MCF 10A (cell line): Measurements from ENCODE around the gene REXO4. TPM values are rescaled to one million over a fixed set of nuclear protein-coding genes. Genes with fewer than 3 reads are reported as not detected.

Experiments used
- BruUV-seq: library from RNA; stranded (reverse); fragments of 400-500 nt; replicated peaks from 2 replicates; lab custom pipeline; 2021; lab: Mats Ljungman, UMichigan
- CTCF ChIA-PET: fragments of 300-600 bp; sonication (Branson Sonifier 250); formaldehyde crosslinking; extraction: SDS; loops from one replicate; lab custom pipeline; 2021; ENCODE audit warnings: antibody characterized with exemption, inconsistent platforms; lab: Yijun Ruan, JAX
- POLR2A ChIA-PET: fragments of 300-600, 350-650 bp; sonication (Branson Sonifier 250); formaldehyde crosslinking; extraction: SDS; loops from one replicate; lab custom pipeline; 2020; ENCODE audit warnings: antibody characterized with exemption, inconsistent platforms; lab: Yijun Ruan, JAX
- DNase-seq: peaks from one replicate; pipeline ENCODE4 v3.0.0-alpha.2; 2018; ENCODE audit not compliant: unreplicated experiment
- H3K27ac Mint-ChIP-seq: one replicate; pipeline ENCODE4 v1.8.0; 2022; ENCODE audit warnings: mild to moderate bottlenecking, low read depth, mixed read lengths; ENCODE audit not compliant: unreplicated experiment
- H3K27me3 Mint-ChIP-seq: one replicate; pipeline ENCODE4 v1.8.0; 2022; ENCODE audit warnings: mixed read lengths; ENCODE audit not compliant: insufficient read depth, unreplicated experiment
- H3K36me3 Mint-ChIP-seq: one replicate; pipeline ENCODE4 v1.8.0; 2022; ENCODE audit warnings: mild to moderate bottlenecking, moderate library complexity, mixed read lengths; ENCODE audit not compliant: insufficient read depth, unreplicated experiment
- H3K4me1 Mint-ChIP-seq: one replicate; pipeline ENCODE4 v1.8.0; 2022; ENCODE audit warnings: mixed read lengths; ENCODE audit not compliant: insufficient read depth, unreplicated experiment
- H3K4me3 Mint-ChIP-seq: one replicate; pipeline ENCODE4 v1.8.0; 2022; ENCODE audit warnings: mild to moderate bottlenecking, moderate library complexity, mixed read lengths; ENCODE audit not compliant: unreplicated experiment
- H3K9me3 Mint-ChIP-seq: one replicate; pipeline ENCODE4 v1.8.0; 2022; ENCODE audit warnings: mixed read lengths; ENCODE audit not compliant: unreplicated experiment
- intact Hi-C: fragments of 100-400 bp; cut with micrococcal nuclease; formaldehyde crosslinking; loops from 2 replicates; pipeline ENCODE4 v1.14.1; 2022
- total RNA-seq: library from RNA; stranded (reverse); gene quantifications from 2 replicates; pipeline ENCODE4 v1.2.3, GENCODE V29; 2022
- TF ChIP-seq, protein P1 (sequence below): fragments of 200-600 bp; IDR thresholded peaks from one replicate; pipeline ENCODE4 v1.8.0; 2022; ENCODE audit warnings: antibody characterized with exemption, mild to moderate bottlenecking; ENCODE audit not compliant: unreplicated experiment

The REXO4 gene
- total RNA-seq, 1 experiment from 2014 or later = 38.1 TPM

DNA sequence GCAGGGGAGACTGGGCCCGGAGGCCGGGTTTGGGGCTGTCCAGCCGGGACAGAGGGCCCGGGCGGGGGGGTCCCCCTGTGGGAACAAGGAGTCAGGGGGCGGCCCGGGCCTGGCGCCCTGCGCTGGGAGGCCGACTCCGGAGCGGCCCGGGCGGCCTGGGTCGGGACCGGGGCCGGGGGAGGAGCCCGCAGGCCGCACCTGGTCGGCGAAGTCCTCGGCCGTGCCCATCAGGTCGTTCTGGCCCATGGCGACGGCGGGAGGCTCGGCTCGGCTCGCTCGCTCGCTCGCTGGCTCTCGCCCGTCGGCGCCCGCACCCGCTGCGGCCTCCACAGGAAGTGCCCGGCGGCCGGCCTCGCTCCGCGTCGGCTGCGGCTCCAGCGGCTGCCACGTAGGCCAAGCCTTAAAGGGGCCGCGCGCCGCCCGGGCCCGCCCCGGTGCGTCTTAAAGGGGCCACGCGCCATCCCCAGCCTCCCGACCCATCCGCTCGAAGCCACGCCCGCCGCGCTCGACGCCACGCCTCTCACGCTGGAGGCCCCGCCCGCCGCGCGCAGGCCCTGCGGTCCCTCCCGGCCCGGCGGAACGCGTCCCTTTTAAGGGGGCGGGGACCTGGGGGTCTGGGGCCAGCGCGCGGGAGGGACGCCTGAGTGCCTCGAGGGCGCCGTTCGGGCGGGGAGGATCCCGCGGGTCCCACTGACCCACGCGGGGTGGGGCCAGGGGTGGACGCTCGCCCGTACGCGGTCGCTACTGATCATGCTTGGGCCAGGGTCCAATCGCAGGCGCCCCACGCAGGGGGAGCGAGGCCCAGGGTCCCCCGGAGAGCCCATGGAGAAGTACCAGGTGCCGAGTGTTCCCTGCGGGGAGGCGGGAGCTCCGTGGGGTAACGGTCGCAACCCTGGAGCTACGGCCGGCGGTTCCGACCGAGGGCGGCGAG lies 41.8 kb downstream of the REXO4 start, which contains the start of the genes STKLD1 and SURF4:
Gene STKLD1, plus strand, starts transcription at position 643 of the 931 bp plus-strand sequence. Its CDS starts 108 bp downstream, at position 751.
Gene SURF4, minus strand, starts transcription at position 337 of the 931 bp plus-strand sequence. Its CDS starts 91 bp downstream, at position 246.
- peaks cover 32% of the 10 kb centered on the region for H3K36me3 Mint-ChIP-seq
- peak within 1 kb of the TSS; percentile 92 for H3K4me3 Mint-ChIP-seq
- H3K27ac Mint-ChIP-seq = peak within 1 kb of the TSS; percentile 95
- H3K27me3 Mint-ChIP-seq = no peaks in the 10 kb centered on the region
- H3K9me3 Mint-ChIP-seq = no peaks in the 10 kb centered on the region
- TF ChIP-seq, protein P1, sequence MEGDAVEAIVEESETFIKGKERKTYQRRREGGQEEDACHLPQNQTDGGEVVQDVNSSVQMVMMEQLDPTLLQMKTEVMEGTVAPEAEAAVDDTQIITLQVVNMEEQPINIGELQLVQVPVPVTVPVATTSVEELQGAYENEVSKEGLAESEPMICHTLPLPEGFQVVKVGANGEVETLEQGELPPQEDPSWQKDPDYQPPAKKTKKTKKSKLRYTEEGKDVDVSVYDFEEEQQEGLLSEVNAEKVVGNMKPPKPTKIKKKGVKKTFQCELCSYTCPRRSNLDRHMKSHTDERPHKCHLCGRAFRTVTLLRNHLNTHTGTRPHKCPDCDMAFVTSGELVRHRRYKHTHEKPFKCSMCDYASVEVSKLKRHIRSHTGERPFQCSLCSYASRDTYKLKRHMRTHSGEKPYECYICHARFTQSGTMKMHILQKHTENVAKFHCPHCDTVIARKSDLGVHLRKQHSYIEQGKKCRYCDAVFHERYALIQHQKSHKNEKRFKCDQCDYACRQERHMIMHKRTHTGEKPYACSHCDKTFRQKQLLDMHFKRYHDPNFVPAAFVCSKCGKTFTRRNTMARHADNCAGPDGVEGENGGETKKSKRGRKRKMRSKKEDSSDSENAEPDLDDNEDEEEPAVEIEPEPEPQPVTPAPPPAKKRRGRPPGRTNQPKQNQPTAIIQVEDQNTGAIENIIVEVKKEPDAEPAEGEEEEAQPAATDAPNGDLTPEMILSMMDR = no peak
- H3K4me1 Mint-ChIP-seq = peaks cover 28% of the 10 kb centered on the region
- intact Hi-C loops = no loop called here
- peak; percentile 96 for DNase-seq
- CTCF ChIA-PET = interaction anchor here (0.8 to 1.2 kb wide), 4 partner anchors 20 to 109 kb away, joined by 3 to 5 read pairs (median 3); partner anchors contain the start of genes SURF1 and SURF2
- POLR2A ChIA-PET = interaction anchor here (0.6 to 6.4 kb wide), 22 partner anchors 10 to 406 kb away, joined by 3 to 65 read pairs (median 4); partner anchors contain the start of genes CACFD1, MED22, REXO4 and RPL7A
- no TSS peak for BruUV-seq

- peak overlapping the region; percentile 92 for H3K4me3 Mint-ChIP-seq
- TF ChIP-seq, protein P1 = no peak
- intact Hi-C loops = no loop called here
- peaks cover 36% of the 10 kb centered on the region for H3K4me1 Mint-ChIP-seq
- DNase-seq = peak; percentile 54
- H3K36me3 Mint-ChIP-seq = peaks cover 35% of the 10 kb centered on the region
- no TSS peak for BruUV-seq
- no peaks in the 10 kb centered on the region for H3K27me3 Mint-ChIP-seq
- ChIA-PET CTCF (interaction anchor here (0.6 to 0.9 kb wide), 3 partner anchors 16 to 109 kb away, joined by 3 to 5 read pairs (median 3); no protein-coding TSS in a partner anchor), POLR2A (interaction anchor here (0.6 to 6.4 kb wide), 10 partner anchors 9 to 407 kb away, joined by 3 to 65 read pairs (median 7); partner anchors contain the start of genes MED22, REXO4, RPL7A and SURF1)
- H3K27ac Mint-ChIP-seq = peak overlapping the region; percentile 95
- H3K9me3 Mint-ChIP-seq = no peaks in the 10 kb centered on the region
Observed at GRCh38 chr9:133375116-133375723, 42.6 kb downstream of the REXO4 start.

- TSS peak; percentile 55 for BruUV-seq
- H3K9me3 Mint-ChIP-seq = no peaks in the 10 kb centered on the region
- CTCF ChIA-PET = interaction anchor here (0.6 to 1.3 kb wide), 5 partner anchors 15 to 113 kb away, joined by 3 to 5 read pairs (median 3); no protein-coding TSS in a partner anchor
- peaks cover 42% of the 10 kb centered on the region for H3K4me1 Mint-ChIP-seq
- peak overlapping the region; percentile 95 for H3K27ac Mint-ChIP-seq
- TF ChIP-seq, protein P1 = no peak
- H3K4me3 Mint-ChIP-seq = peak overlapping the region; percentile 92
- POLR2A ChIA-PET = interaction anchor here (0.7 to 6.4 kb wide), 9 partner anchors 8 to 408 kb away, joined by 3 to 65 read pairs (median 8); partner anchors contain the start of genes MED22, REXO4, RPL7A and SURF1
- peaks cover 39% of the 10 kb centered on the region for H3K36me3 Mint-ChIP-seq
- no peaks in the 10 kb centered on the region for H3K27me3 Mint-ChIP-seq
- intact Hi-C loops = no loop called here
- DNase-seq = no peak
Observed at GRCh38 chr9:133374612-133375115, 43.1 kb downstream of the REXO4 start.
